ENCODE data around the gene WDR70.
"Not testable (repeated sequence)": the region's sequence is repeated elsewhere in the genome, so short reads cannot be mapped to it uniquely, and the experiment has no call there.

WDR70 gene

DNA sequence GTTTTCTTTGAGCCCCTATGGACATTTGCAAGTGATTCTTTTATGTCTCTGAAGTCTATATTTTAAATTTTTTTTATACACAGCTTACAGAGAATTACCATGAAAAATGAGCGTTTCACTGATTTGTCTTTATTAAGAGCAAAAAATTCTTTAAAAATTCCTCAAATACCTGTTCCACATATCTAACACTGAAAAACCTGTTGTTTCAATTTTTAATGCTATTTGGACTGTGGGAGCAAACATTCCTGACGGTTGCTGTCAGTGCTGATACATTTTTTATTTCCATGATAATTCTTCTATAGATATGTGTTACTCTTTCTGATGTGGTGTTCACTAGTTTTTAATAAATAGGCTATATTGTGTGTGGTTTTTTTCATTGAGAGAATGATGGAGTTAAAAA is 261.0 kb downstream of the WDR70 start:
- no peak overlapping the region for H3K4me3 ChIP-seq (replicated peaks in 1 of 2; ENCODE audit: low read depth in 2 of 2, low read length in 2 of 2)
- DNase-seq (ENCODE audit: low read depth in 2 of 2), result no peak
- TF ChIP-seq, protein P1, sequence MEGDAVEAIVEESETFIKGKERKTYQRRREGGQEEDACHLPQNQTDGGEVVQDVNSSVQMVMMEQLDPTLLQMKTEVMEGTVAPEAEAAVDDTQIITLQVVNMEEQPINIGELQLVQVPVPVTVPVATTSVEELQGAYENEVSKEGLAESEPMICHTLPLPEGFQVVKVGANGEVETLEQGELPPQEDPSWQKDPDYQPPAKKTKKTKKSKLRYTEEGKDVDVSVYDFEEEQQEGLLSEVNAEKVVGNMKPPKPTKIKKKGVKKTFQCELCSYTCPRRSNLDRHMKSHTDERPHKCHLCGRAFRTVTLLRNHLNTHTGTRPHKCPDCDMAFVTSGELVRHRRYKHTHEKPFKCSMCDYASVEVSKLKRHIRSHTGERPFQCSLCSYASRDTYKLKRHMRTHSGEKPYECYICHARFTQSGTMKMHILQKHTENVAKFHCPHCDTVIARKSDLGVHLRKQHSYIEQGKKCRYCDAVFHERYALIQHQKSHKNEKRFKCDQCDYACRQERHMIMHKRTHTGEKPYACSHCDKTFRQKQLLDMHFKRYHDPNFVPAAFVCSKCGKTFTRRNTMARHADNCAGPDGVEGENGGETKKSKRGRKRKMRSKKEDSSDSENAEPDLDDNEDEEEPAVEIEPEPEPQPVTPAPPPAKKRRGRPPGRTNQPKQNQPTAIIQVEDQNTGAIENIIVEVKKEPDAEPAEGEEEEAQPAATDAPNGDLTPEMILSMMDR (IDR thresholded peaks at IDR 0.05; ENCODE audit: low read depth, low read length), result no peak

DNA sequence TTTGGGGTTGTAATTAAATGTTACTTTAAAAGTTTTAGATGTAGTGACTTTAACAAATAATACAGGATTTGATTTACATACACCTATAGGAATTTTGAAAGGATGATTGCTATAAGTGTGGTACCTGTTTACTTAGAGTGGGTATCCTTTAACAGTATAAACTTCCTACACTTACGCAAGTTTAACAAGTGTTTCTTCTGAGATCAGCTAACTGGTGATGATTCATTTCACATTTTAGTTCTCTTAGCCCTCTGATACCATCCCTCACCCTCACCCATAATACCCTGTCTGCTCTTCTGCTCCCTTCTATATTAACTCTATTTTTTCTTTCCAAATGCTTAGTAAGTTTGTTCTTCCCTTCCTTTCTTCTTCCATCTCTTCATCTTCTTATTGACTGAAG is 262.8 kb downstream of the WDR70 start:
- H3K4me3 ChIP-seq (replicated peaks in 1 of 2; ENCODE audit: low read depth in 2 of 2, low read length in 2 of 2), result no peak overlapping the region
- DNase-seq (ENCODE audit: low read depth in 2 of 2), result no peak
- TF ChIP-seq, protein P1 (IDR thresholded peaks at IDR 0.05; ENCODE audit: low read depth, low read length), result no peak

DNA sequence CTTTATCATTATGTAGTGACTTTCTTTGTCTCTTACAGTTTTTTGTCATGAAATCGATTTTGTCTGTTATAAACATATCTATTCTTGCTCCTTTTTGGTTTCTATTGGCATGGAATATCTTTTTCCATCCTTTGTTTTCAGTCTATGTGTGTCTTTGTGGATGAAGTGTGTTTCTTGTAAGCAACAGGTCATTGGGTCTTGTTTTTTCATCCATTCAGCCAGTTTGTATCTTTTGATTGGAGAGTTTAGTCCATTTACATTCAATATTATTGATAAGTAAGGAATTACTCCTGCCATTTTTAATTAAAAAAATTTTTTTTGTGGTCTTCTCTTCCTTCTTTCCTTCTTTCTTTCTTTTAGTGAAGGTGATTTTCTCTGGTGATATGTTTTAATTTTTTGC is 266.6 kb downstream of the WDR70 start:
- DNase-seq (ENCODE audit: low read depth in 2 of 2), result no peak
- H3K4me3 ChIP-seq (replicated peaks in 1 of 2; ENCODE audit: low read depth in 2 of 2, low read length in 2 of 2), result no peak overlapping the region
- TF ChIP-seq, protein P1 (IDR thresholded peaks at IDR 0.05; ENCODE audit: low read depth, low read length), result no peak

DNA sequence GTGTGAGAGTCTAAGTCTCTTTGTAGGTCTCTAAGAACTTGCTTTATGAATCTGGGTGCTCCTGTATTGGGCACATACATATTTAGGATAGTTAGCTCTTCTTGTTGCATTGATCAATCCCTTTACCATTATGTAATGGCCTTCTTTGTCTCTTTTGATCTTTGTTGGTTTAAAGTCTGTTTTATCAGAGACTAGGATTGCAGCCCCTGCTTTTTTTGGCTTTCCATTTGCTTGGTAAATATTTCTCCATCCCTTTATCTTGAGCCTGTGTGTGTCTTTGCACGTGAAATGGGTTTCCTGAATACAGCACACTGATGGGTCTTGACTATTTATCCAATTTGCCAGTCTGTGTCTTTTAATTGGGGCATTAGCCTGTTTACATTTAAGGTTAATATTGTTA is 275.4 kb downstream of the WDR70 start:
- H3K4me3 ChIP-seq (replicated peaks in 1 of 2; ENCODE audit: low read depth in 2 of 2, low read length in 2 of 2); DNase-seq (ENCODE audit: low read depth in 2 of 2): not testable (repeated sequence)

DNA sequence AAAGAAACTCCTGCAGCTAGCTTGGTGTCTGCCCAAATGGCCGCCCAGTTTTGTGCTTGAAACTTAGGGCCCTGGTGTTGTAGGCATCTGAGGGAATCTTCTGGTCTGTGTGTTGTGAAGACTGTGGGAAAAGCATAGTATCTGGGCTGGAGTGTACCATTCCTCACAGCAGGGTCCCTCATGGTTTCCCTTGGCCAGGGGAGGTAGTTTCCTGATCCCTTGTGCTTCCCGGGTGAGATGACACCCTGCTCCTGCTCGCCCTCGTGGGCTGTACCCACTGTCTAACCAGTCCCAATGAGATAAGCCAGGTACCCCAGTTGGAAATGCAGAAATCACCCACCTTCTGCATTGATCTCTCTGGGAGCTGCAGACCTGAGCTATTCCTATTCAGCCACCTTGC is 277.9 kb downstream of the WDR70 start:
- no peak overlapping the region for H3K4me3 ChIP-seq (replicated peaks in 1 of 2; ENCODE audit: low read depth in 2 of 2, low read length in 2 of 2)
- DNase-seq (ENCODE audit: low read depth in 2 of 2), result no peak
- TF ChIP-seq, protein P1 (IDR thresholded peaks at IDR 0.05; ENCODE audit: low read depth, low read length), result no peak

DNA sequence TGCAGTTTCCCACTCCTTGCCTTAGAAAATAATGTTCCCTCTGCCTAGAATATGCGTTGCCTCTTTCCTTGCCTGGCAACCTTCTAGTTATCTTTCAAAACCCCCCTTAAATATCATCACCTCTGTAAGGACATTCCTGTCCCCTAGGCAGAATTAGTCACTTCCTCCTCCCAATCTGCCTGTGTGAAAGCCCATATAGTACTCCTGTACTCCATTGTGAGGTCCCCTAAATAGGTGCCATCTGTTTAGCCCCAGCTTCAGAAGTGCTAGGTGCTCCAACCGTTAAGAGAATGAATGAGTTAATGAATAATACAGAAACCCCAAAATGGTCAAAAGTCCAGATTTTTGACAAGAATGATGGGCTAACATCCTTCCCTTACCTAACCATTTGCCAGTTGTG is 279.3 kb downstream of the WDR70 start:
- TF ChIP-seq, protein P1 (IDR thresholded peaks at IDR 0.05; ENCODE audit: low read depth, low read length), result no peak
- peak in 1 of 2 donors; percentile 31 for DNase-seq (ENCODE audit: low read depth in 2 of 2)
- H3K4me3 ChIP-seq (replicated peaks in 1 of 2; ENCODE audit: low read depth in 2 of 2, low read length in 2 of 2), result no peak overlapping the region

DNA sequence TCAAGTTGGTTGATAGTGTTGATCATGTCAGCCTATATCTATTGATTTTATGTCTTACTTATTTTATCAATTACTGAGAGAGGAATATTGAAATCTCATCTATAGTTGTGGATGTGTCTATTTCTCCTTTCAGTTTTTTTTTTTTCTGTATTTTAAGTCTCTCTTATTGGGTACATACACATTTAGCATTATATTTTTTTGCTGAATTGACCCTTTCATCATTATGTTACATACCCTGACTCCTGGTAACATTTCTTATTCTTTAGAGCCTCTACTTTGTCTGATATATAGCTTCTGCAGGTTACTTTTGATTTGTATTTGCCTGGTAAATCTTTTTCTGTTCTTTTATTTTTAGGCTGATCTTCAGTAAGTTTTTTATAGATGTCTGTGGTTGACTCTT is 281.2 kb downstream of the WDR70 start:
- TF ChIP-seq, protein P1 (IDR thresholded peaks at IDR 0.05; ENCODE audit: low read depth, low read length), result no peak
- no peak overlapping the region for H3K4me3 ChIP-seq (replicated peaks in 1 of 2; ENCODE audit: low read depth in 2 of 2, low read length in 2 of 2)
- DNase-seq (ENCODE audit: low read depth in 2 of 2), result no peak
